Gastroesophageal sphincter (tissue), 4 donors: ENCODE results near the gene SPRR3. TPM values are rescaled to one million over a fixed set of nuclear protein-coding genes. Genes with fewer than 3 reads are reported as not detected.

Experiments used
- ATAC-seq: fragments of 150-250 bp; one replicate; pipeline ENCODE4 v1.9.1; 2016; ENCODE audit warnings: mild to moderate bottlenecking, moderate library complexity
- H3K27ac ChIP-seq, 4 donors: fragments of 200-600 bp; sonication (generic) in 3 of 4; 1 replicate in 3 of 4; 2 replicates in 1 of 4; pipeline ENCODE4 v1.5.1; 2016 to 2019
- H3K27me3 ChIP-seq: fragments of 200-600 bp; sonication (generic); one replicate; pipeline ENCODE4 v1.5.1; 2019
- H3K36me3 ChIP-seq, 2 donors: fragments of 200-600 bp; sonication (generic); one replicate each; pipeline ENCODE4 v1.5.1; 2019; ENCODE audit warnings: control low read depth in 1 of 2
- H3K4me1 ChIP-seq, 3 donors: fragments of 200-600 bp; sonication (generic); 1 replicate in 2 of 3; 2 replicates in 1 of 3; pipeline ENCODE4 v1.5.1; 2016 to 2019; ENCODE audit warnings: control low read depth in 2 of 3
- H3K4me3 ChIP-seq, 2 donors: fragments of 200-600 bp; sonication (generic); one replicate each; pipeline ENCODE4 v1.5.1; 2019; ENCODE audit warnings: mild to moderate bottlenecking in 1 of 2, moderate library complexity in 1 of 2
- H3K9me3 ChIP-seq, 3 donors: fragments of 200-600 bp; sonication (generic); one replicate each; pipeline ENCODE4 v1.5.1; 2017 to 2019; ENCODE audit warnings: control low read depth in 2 of 3
- EP300 ChIP-seq: sonication (generic); formaldehyde crosslinking; IDR thresholded peaks from one replicate; pipeline ENCODE4 v1.6.1; 2017; ENCODE audit warnings: antibody characterized with exemption, mild to moderate bottlenecking
- POLR2A ChIP-seq, 2 donors: fragments of 450-650 bp; IDR thresholded peaks; one replicate each; pipeline ENCODE4 v1.6.1; 2017; ENCODE audit warnings: antibody characterized with exemption in 2 of 2, mild to moderate bottlenecking in 2 of 2, moderate library complexity in 1 of 2
- POLR2AphosphoS5 ChIP-seq: sonication (generic); formaldehyde crosslinking; IDR thresholded peaks from one replicate; pipeline ENCODE4 v1.6.1; 2017; ENCODE audit warnings: antibody characterized with exemption
- WGBS, 2 donors: methylation state at CpG; one replicate each; pipeline ENCODE4 v1.1.5; 2018; ENCODE audit warnings: low coverage in 1 of 2; 5-methylcytosine and 5-hydroxymethylcytosine counted together
- total RNA-seq, 4 donors: library from RNA; depleted of rRNA; stranded (reverse); fragments of >200 nt; gene quantifications; one replicate each; pipeline ENCODE4 v1.1.0, GENCODE V29; 2016
- TF ChIP-seq, protein P1 (sequence below), 4 experiments: fragments of 200-600 bp in 2 of 4; fragments of 450-650 bp in 2 of 4; sonication (generic) in 1 of 4; IDR thresholded peaks; one replicate each; pipeline ENCODE4 v1.5.1; 2017 to 2019; ENCODE audit warnings: antibody characterized with exemption in 4 of 4, mild to moderate bottlenecking in 2 of 4, moderate library complexity in 2 of 4

SPRR3 gene
- total RNA-seq, 4 donors from 2014 or later: 5.9 to 291 (median 21.5) TPM

DNA sequence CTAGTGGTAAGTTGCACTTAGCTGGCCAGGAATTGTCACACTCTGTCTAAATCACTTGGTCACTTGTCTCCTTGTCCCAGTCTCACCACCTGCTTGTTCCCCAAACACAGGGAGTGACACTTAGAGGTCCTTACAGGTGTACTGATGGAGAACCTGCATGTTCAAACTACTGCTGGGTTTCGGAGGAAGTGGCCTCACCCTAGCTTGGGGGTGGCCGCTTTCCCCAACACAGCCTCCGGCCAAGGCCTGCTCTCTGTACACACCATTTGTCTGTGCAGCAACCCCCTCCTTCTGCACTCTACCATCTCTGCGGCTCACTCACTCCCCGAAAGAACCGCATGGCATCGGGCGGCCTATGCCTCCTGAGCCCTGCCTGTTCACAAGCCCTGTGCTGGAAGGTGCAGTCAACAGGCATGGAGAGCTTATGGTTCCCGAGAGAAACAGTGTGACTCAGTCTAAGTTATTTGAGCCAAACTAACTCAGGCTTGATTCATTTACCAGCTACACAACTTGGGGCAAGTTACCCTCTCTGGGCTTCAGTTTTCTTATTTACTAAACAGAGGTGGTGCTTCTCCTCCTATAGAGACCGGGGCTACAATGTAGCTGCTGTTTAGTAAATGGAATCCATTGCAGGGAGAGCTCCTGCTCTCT is 41.6 kb upstream of the SPRR3 start:
- Histone ChIP-seq H3K9me3 (no peaks in the 10 kb centered on the region), H3K4me1 (no peaks in the 10 kb centered on the region), H3K27me3 (no peaks in the 10 kb centered on the region), H3K36me3 (no peaks in the 10 kb centered on the region), H3K4me3 (no peak overlapping the region), H3K27ac (no peak overlapping the region)
- WGBS, 2 donors: 91 to 100% methylated on average over 1 to 6 of the region's 10 CpGs
- TF ChIP-seq, protein P1, sequence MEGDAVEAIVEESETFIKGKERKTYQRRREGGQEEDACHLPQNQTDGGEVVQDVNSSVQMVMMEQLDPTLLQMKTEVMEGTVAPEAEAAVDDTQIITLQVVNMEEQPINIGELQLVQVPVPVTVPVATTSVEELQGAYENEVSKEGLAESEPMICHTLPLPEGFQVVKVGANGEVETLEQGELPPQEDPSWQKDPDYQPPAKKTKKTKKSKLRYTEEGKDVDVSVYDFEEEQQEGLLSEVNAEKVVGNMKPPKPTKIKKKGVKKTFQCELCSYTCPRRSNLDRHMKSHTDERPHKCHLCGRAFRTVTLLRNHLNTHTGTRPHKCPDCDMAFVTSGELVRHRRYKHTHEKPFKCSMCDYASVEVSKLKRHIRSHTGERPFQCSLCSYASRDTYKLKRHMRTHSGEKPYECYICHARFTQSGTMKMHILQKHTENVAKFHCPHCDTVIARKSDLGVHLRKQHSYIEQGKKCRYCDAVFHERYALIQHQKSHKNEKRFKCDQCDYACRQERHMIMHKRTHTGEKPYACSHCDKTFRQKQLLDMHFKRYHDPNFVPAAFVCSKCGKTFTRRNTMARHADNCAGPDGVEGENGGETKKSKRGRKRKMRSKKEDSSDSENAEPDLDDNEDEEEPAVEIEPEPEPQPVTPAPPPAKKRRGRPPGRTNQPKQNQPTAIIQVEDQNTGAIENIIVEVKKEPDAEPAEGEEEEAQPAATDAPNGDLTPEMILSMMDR (IDR thresholded peaks at IDR 0.05): no peak
- TF ChIP-seq EP300 (no peak), POLR2AphosphoS5 (no peak), POLR2A (IDR thresholded peaks at IDR 0.05) (no peak)
- ATAC-seq: no peak

DNA sequence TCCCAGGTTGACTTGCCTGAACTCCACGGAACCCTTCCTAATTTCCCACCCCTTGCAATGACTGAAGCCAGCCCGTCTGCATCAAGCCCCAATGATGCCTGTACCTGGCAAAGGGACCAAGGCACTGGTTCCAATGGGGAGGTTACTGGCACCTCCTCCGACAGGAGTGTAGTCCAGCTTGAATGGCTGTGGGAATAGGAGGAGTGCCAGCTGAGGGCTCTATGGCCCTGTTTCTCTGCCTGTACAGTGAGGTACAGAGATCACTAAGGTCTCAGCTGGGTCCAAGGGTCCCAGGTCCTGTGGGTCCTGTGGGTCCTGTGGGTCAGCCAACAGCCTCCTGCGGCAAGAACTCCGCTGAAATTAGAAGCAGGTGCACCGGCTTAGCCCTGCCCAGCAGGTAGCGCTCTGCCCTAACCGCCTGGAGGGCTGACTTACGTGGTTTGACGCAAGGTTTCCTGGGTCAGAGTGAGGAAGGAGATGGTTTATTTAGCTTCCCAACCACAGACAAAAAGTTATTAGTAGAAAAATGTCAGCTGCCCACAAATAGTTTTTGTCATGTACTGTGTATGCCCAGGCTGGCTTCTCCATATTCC is 41.0 kb upstream of the SPRR3 start:
- Histone ChIP-seq H3K36me3 (no peaks in the 10 kb centered on the region), H3K4me1 (no peaks in the 10 kb centered on the region), H3K27ac (no peak overlapping the region), H3K9me3 (no peaks in the 10 kb centered on the region), H3K27me3 (no peaks in the 10 kb centered on the region), H3K4me3 (no peak overlapping the region)
- ATAC-seq: no peak
- 63 to 65% methylated on average over 3 to 5 of the region's 10 CpGs for WGBS, 2 donors
- TF ChIP-seq, protein P1 (IDR thresholded peaks at IDR 0.05): no peak
- TF ChIP-seq POLR2AphosphoS5: no peak
- no peak for TF ChIP-seq EP300
- TF ChIP-seq POLR2A (IDR thresholded peaks at IDR 0.05): no peak

DNA sequence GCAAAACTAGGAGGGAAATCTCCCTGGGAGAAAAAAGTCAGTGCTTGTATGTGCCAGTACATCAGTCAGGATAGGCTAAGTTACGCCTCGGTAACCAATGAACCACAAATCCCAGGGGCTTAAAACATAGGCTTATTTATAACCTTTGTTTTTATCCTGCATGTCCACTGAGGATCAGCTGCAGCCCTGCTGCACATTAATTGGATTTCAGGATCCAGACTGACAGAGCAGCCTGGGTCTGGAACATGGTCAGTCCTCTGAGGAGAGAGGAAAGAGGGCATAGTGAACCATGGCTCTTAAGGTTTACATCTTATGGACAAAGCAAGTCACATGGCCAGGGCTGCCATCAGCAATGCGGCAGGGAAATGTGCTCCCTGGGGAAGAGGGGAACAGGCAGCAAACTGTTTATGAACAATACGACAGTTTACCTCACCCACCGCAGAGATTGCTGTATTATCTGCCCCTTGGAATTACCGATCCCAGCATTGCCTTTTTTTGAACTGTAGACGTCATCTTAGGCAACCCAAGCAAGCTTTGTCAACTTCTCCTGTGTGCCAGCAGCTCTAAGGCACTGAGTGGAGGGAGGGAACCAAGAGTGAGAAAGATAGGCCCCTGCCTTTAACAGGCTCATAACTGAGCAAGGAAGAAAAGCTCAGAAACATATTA is 40.2 kb upstream of the SPRR3 start:
- H3K4me1 ChIP-seq: no peaks in the 10 kb centered on the region
- no peaks in the 10 kb centered on the region for H3K36me3 ChIP-seq
- WGBS, 2 donors: 61 to 84% methylated on average over 5 to 6 of the region's 7 CpGs
- H3K27ac ChIP-seq: no peak overlapping the region
- no peak for TF ChIP-seq POLR2A (IDR thresholded peaks at IDR 0.05)
- no peak for TF ChIP-seq EP300
- TF ChIP-seq POLR2AphosphoS5: no peak
- TF ChIP-seq, protein P1 (IDR thresholded peaks at IDR 0.05): no peak
- H3K9me3 ChIP-seq: no peaks in the 10 kb centered on the region
- no peaks in the 10 kb centered on the region for H3K27me3 ChIP-seq
- ATAC-seq: no peak
- H3K4me3 ChIP-seq: no peak overlapping the region

DNA sequence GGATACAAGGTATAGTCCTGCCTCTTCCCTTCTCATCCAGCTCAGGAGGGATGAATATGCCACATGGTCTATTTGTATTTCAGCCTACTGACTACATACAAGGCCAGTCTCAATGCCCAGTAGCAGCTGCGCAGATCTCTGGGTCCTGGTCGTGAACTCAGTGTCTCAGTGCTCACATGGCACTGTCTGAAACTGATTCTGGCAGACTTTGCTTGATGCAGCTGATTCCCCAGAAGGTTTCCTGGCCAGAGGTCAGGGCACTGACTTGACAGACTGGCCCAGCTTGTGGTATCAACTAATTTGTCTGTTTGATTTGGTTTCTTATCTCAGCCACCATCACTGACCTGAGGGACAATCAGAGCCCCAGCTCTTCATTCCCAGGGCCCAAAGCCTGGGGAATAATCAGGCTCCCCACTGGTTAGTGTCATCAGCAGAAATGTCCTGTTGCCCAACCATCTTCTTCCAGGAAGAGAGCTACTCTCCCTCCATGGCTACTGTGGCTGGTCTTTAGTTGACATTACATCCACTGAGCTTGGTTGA is 38.6 kb upstream of the SPRR3 start:
- no peak for TF ChIP-seq POLR2AphosphoS5
- TF ChIP-seq, protein P1 (IDR thresholded peaks at IDR 0.05): no peak
- TF ChIP-seq EP300: no peak
- TF ChIP-seq POLR2A (IDR thresholded peaks at IDR 0.05): no peak
- H3K27me3 ChIP-seq: no peaks in the 10 kb centered on the region
- no peak overlapping the region for H3K27ac ChIP-seq
- ATAC-seq: no peak
- WGBS, 2 donors: 75 to 76% methylated on average over 2 of the region's 2 CpGs
- no peaks in the 10 kb centered on the region for H3K36me3 ChIP-seq
- no peaks in the 10 kb centered on the region for H3K9me3 ChIP-seq
- no peak overlapping the region for H3K4me3 ChIP-seq
- H3K4me1 ChIP-seq: no peaks in the 10 kb centered on the region
